HG02642 (cell line): ENCODE measurements around the gene DDX54.
"Not testable (repeated sequence)": the region's sequence is repeated elsewhere in the genome, so short reads cannot be mapped to it uniquely, and the experiment has no call there.

ENCODE experiments used
- ATAC-seq: cut with Tn5 transposase; IDR thresholded peaks from one replicate; pipeline ENCODE4 v1.9.1; 2021; ENCODE audit warnings: mild to moderate bottlenecking; ENCODE audit not compliant: unreplicated experiment, poor library complexity

Gene DDX54

GRCh38 chr12:113221181-113221996, 36.1 kb upstream of the DDX54 start, which contains the start of gene TPCN1:
TSS of gene TPCN1 (plus strand) at chr12:113221464. CDS start at chr12:113226853, 5,389 bp downstream.
- ATAC-seq, result peak; percentile 93

- ATAC-seq, result no peak
These were observed 35.4 kb upstream of the DDX54 start for GRCh38 chr12:113220593-113221180.

- no peak for ATAC-seq
These were observed 30.7 kb upstream of the DDX54 start for GRCh38 chr12:113216027-113216426.

GRCh38 chr12:113214895-113215400, 29.7 kb upstream of the DDX54 start:
- ATAC-seq, result no peak

GRCh38 chr12:113211160-113211559, 25.9 kb upstream of the DDX54 start:
- ATAC-seq, result no peak

GRCh38 chr12:113208041-113208934, 23.0 kb upstream of the DDX54 start:
- ATAC-seq, result peak; percentile 76

- no peak for ATAC-seq
These were observed 22.3 kb upstream of the DDX54 start for GRCh38 chr12:113207613-113208040.

- not testable (repeated sequence) for ATAC-seq
These were observed 21.5 kb upstream of the DDX54 start for GRCh38 chr12:113206802-113207201.

GRCh38 chr12:113204804-113205203, 19.5 kb upstream of the DDX54 start:
- no peak for ATAC-seq

GRCh38 chr12:113203852-113204760, 18.8 kb upstream of the DDX54 start:
- no peak for ATAC-seq

GRCh38 chr12:113202300-113203075, 17.2 kb upstream of the DDX54 start:
- no peak for ATAC-seq

GRCh38 chr12:113201187-113202177, 16.2 kb upstream of the DDX54 start:
- ATAC-seq, result no peak

- no peak for ATAC-seq
These were observed 14.9 kb upstream of the DDX54 start for GRCh38 chr12:113200021-113200797.

GRCh38 chr12:113198296-113198695, 13.0 kb upstream of the DDX54 start:
- ATAC-seq, result no peak

- ATAC-seq, result no peak
These were observed 12.3 kb upstream of the DDX54 start for GRCh38 chr12:113197518-113198077.

GRCh38 chr12:113196990-113197389, 11.7 kb upstream of the DDX54 start:
- peak; percentile 82 for ATAC-seq

GRCh38 chr12:113196582-113196981, 11.3 kb upstream of the DDX54 start:
- ATAC-seq, result no peak
